Measurements from ENCODE around the gene DCAF4.

Gene DCAF4

GRCh38 chr14:72898448-72898847 is 27.8 kb upstream of the DCAF4 start:
- no peaks in the 10 kb centered on the region for H3K27me3 ChIP-seq (ENCODE audit: insufficient read depth, low read depth, severe bottlenecking)
- no peak overlapping the region for H3K27ac ChIP-seq
- DNase-seq, result no peak
- H3K4me3 ChIP-seq (ENCODE audit: low read depth, low read length), result no peak overlapping the region
- H3K36me3 ChIP-seq, result no peaks in the 10 kb centered on the region
- TF ChIP-seq, protein P1, sequence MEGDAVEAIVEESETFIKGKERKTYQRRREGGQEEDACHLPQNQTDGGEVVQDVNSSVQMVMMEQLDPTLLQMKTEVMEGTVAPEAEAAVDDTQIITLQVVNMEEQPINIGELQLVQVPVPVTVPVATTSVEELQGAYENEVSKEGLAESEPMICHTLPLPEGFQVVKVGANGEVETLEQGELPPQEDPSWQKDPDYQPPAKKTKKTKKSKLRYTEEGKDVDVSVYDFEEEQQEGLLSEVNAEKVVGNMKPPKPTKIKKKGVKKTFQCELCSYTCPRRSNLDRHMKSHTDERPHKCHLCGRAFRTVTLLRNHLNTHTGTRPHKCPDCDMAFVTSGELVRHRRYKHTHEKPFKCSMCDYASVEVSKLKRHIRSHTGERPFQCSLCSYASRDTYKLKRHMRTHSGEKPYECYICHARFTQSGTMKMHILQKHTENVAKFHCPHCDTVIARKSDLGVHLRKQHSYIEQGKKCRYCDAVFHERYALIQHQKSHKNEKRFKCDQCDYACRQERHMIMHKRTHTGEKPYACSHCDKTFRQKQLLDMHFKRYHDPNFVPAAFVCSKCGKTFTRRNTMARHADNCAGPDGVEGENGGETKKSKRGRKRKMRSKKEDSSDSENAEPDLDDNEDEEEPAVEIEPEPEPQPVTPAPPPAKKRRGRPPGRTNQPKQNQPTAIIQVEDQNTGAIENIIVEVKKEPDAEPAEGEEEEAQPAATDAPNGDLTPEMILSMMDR (IDR thresholded peaks at IDR 0.05; ENCODE audit: low read depth, low read length), result no peak
- no peaks in the 10 kb centered on the region for H3K9me3 ChIP-seq (ENCODE audit: severe bottlenecking)

- no peak overlapping the region for H3K27ac ChIP-seq
- H3K36me3 ChIP-seq, result no peaks in the 10 kb centered on the region
- H3K9me3 ChIP-seq (ENCODE audit: severe bottlenecking), result no peaks in the 10 kb centered on the region
- no peaks in the 10 kb centered on the region for H3K27me3 ChIP-seq (ENCODE audit: insufficient read depth, low read depth, severe bottlenecking)
- TF ChIP-seq, protein P1 (IDR thresholded peaks at IDR 0.05; ENCODE audit: low read depth, low read length), result no peak
- no peak for DNase-seq
- H3K4me3 ChIP-seq (ENCODE audit: low read depth, low read length), result no peak overlapping the region
These were observed 24.9 kb upstream of the DCAF4 start for GRCh38 chr14:72901361-72901760.

DNA sequence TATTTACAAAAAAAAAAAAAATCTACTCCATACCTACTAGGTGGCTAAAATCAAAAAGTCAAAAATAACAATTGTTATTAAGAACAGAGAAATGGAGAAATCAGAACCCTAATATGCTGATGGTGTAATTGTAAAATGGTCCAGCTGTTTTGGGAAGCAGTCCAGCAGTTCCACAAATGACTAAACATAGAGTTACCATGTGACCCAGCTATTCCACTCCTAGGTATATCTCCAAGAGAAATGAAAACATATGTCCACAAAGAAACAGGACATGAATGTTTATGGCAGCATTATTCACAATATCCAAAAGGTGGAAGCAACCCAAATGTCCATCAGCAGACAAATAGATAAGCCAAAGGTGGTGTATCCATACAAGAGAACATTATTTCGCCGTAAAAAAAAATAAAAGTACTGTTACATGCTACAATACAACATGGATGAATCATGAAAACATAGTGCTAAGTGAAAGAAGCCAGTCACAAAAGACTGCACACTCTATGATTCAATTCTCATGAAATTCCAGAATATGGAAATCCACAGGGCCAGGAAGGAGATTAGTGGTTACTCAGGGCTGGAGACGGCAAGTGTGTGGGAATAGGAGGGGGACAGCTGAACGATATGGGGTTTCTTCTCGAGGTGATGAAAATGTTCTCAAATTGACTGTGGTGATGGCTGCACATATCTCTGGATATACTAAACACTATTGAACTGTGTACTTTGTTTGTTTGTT is 23.3 kb upstream of the DCAF4 start:
- H3K9me3 ChIP-seq (ENCODE audit: severe bottlenecking), result no peaks in the 10 kb centered on the region
- H3K27me3 ChIP-seq (ENCODE audit: insufficient read depth, low read depth, severe bottlenecking), result no peaks in the 10 kb centered on the region
- no peak overlapping the region for H3K27ac ChIP-seq
- H3K36me3 ChIP-seq, result no peaks in the 10 kb centered on the region
- H3K4me3 ChIP-seq (ENCODE audit: low read depth, low read length), result no peak overlapping the region
- TF ChIP-seq, protein P1 (IDR thresholded peaks at IDR 0.05; ENCODE audit: low read depth, low read length), result no peak
- no peak for DNase-seq

DNA sequence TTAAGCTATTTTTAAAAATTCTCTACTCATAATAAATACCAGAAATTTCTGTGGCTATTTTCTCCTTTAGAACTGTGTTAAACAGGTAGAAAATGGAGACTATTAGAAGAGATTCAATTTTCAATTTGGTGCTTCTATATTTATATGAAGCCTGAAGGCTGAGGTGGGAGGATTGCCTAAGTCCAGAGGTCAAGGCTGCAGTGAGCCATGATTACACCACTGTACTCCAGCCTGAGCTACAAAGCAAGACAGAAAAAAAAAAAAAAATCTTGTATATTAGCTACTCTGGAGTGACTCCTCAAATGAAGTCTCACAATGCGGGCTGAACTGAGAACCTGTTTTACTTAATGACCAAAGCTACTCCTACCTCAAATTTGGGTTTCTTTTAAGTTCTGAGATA is 22.5 kb upstream of the DCAF4 start:
- no peak overlapping the region for H3K27ac ChIP-seq
- H3K36me3 ChIP-seq, result no peaks in the 10 kb centered on the region
- H3K9me3 ChIP-seq (ENCODE audit: severe bottlenecking), result no peaks in the 10 kb centered on the region
- H3K4me3 ChIP-seq (ENCODE audit: low read depth, low read length), result no peak overlapping the region
- H3K27me3 ChIP-seq (ENCODE audit: insufficient read depth, low read depth, severe bottlenecking), result no peaks in the 10 kb centered on the region
- no peak for DNase-seq
- TF ChIP-seq, protein P1 (IDR thresholded peaks at IDR 0.05; ENCODE audit: low read depth, low read length), result no peak

- TF ChIP-seq, protein P1 (IDR thresholded peaks at IDR 0.05; ENCODE audit: low read depth, low read length), result no peak
- Histone ChIP-seq H3K36me3 (no peaks in the 10 kb centered on the region), H3K27me3 (ENCODE audit: insufficient read depth, low read depth, severe bottlenecking) (no peaks in the 10 kb centered on the region), H3K9me3 (ENCODE audit: severe bottlenecking) (no peaks in the 10 kb centered on the region), H3K27ac (no peak overlapping the region), H3K4me3 (ENCODE audit: low read depth, low read length) (no peak overlapping the region)
- no peak for DNase-seq
These were observed 22.0 kb upstream of the DCAF4 start for GRCh38 chr14:72904218-72904617.
